H1 (cell line): ENCODE results near the gene COL11A2. TPM values are rescaled to one million over a fixed set of nuclear protein-coding genes. Genes with fewer than 3 reads are reported as not detected.

ENCODE experiments used
- CTCF ChIA-PET: fragments of 300-600 bp; sonication (Branson Sonifier 250); formaldehyde crosslinking; loops from one replicate; lab custom pipeline; 2021; ENCODE audit not compliant: partially characterized antibody; lab: Charles Lee
- POLR2A ChIA-PET: fragments of 300-600 bp; sonication (Branson Sonifier 250); formaldehyde crosslinking; loops from one replicate; lab custom pipeline; 2021; ENCODE audit warnings: inconsistent platforms; ENCODE audit not compliant: partially characterized antibody; lab: Charles Lee
- DNase-seq, 2 experiments: peaks; one replicate each; pipeline versions ENCODE4 v3.0.0 to v3.0.0-alpha.2; 2010 to 2022; ENCODE audit warnings: low spot score in 2 of 2, low read depth in 1 of 2, mixed read lengths in 1 of 2
- FAIRE-seq: peaks from 2 replicates; lab custom pipeline; 2011; peaks lifted over from hg19 to GRCh38; lab: Jason Lieb, UNC
- H2AFZ ChIP-seq: 2 replicates; pipeline ENCODE4 v1.8.1; 2012; ENCODE audit warnings: low read length, inconsistent platforms
- H2AK5ac ChIP-seq: 2 replicates; pipeline ENCODE4 v1.6.1; 2013; ENCODE audit warnings: low read depth, low read length
- H2BK120ac ChIP-seq: replicated peaks from 2 replicates; pipeline ENCODE3; 2013; ENCODE audit warnings: low read depth, low read length, inconsistent platforms
- H2BK12ac ChIP-seq: 2 replicates; pipeline ENCODE4 v1.6.1; 2013; ENCODE audit warnings: low read depth, low read length
- H2BK15ac ChIP-seq: 2 replicates; pipeline ENCODE4 v1.6.1; 2013; ENCODE audit warnings: low read length
- H2BK20ac ChIP-seq: 2 replicates; pipeline ENCODE4 v1.6.1; 2013; ENCODE audit warnings: low read length
- H2BK5ac ChIP-seq: 2 replicates; pipeline ENCODE4 v1.6.1; 2013; ENCODE audit warnings: low read depth, low read length
- H3K14ac ChIP-seq: 2 replicates; pipeline ENCODE4 v1.6.1; 2013; ENCODE audit warnings: inconsistent platforms; ENCODE audit not compliant: insufficient read length
- H3K18ac ChIP-seq: 2 replicates; pipeline ENCODE4 v1.6.1; 2013; ENCODE audit warnings: low read length; ENCODE audit errors: extremely low read depth
- H3K23ac ChIP-seq: 2 replicates; pipeline ENCODE4 v1.6.1; 2013; ENCODE audit warnings: inconsistent platforms; ENCODE audit not compliant: insufficient read length
- H3K23me2 ChIP-seq: 2 replicates; pipeline ENCODE4 v1.6.1; 2013; ENCODE audit warnings: low read depth, low read length
- H3K27ac ChIP-seq: 2 replicates; pipeline ENCODE4 v1.6.1; 2011; ENCODE audit warnings: low read depth, low read length, inconsistent platforms
- H3K27me3 ChIP-seq, 4 experiments: replicated peaks in 1 of 4; 1 replicate in 1 of 4; 2 replicates in 3 of 4; pipeline versions ENCODE4 v1.6.1 to v1.8.1; 2011 to 2013; ENCODE audit warnings: low read length in 3 of 4, mild to moderate bottlenecking in 3 of 4, inconsistent platforms in 2 of 4, mixed read lengths in 2 of 4, moderate library complexity in 1 of 4; ENCODE audit not compliant: control insufficient read depth in 3 of 4, insufficient read depth in 3 of 4; ENCODE audit errors: extremely low read depth in 1 of 4
- H3K36me3 ChIP-seq, 4 experiments: 2 replicates each; pipeline versions ENCODE4 v1.6.1 to v1.8.1; 2011 to 2013; ENCODE audit warnings: mild to moderate bottlenecking in 4 of 4, low read length in 3 of 4, moderate library complexity in 2 of 4, control low read depth in 1 of 4, inconsistent platforms in 1 of 4; ENCODE audit not compliant: insufficient read depth in 4 of 4, control insufficient read depth in 2 of 4
- H3K4ac ChIP-seq: replicated peaks from 2 replicates; pipeline ENCODE3; 2013; ENCODE audit warnings: low read length, low read depth, mixed read lengths, inconsistent platforms; ENCODE audit not compliant: insufficient read length
- H3K4me1 ChIP-seq, 4 experiments: replicated peaks in 1 of 4; 1 replicate in 1 of 4; 2 replicates in 3 of 4; pipeline versions ENCODE4 v1.6.1 to v1.8.1; 2011 to 2013; ENCODE audit warnings: low read length in 3 of 4, inconsistent platforms in 2 of 4, mixed read lengths in 1 of 4; ENCODE audit not compliant: insufficient read depth in 4 of 4, control insufficient read depth in 3 of 4
- H3K4me2 ChIP-seq, 2 experiments: 2 replicates each; pipeline versions ENCODE4 v1.6.1 to v1.8.1; 2011 to 2013; ENCODE audit warnings: low read depth in 2 of 2, low read length in 2 of 2, control low read depth in 1 of 2, inconsistent platforms in 1 of 2, mild to moderate bottlenecking in 1 of 2; ENCODE audit not compliant: insufficient read depth in 1 of 2
- H3K4me3 ChIP-seq, 4 experiments: fragments of 200-600, 300-600 bp in 1 of 4; sonication (generic), shearing (Covaris generic), sonication (Bioruptor Twin) in 1 of 4; 2 replicates each; pipeline versions ENCODE4 v1.5.1 to v1.8.1; 2011 to 2016; ENCODE audit warnings: low read length in 4 of 4, low read depth in 3 of 4, control low read depth in 2 of 4, inconsistent platforms in 2 of 4, mild to moderate bottlenecking in 2 of 4, mixed read lengths in 1 of 4, moderate library complexity in 1 of 4; ENCODE audit not compliant: insufficient read depth in 2 of 4; ENCODE audit errors: extremely low read depth in 1 of 4
- H3K56ac ChIP-seq: replicated peaks from 2 replicates; pipeline ENCODE3; 2013; ENCODE audit warnings: low read depth, mild to moderate bottlenecking, mixed read lengths, low read length, inconsistent platforms; ENCODE audit not compliant: insufficient read length
- H3K79me1 ChIP-seq: 2 replicates; pipeline ENCODE4 v1.6.1; 2013; ENCODE audit warnings: low read depth, low read length, control low read depth
- H3K79me2 ChIP-seq, 2 experiments: 2 replicates each; pipeline versions ENCODE4 v1.6.1 to v1.8.1; 2012 to 2013; ENCODE audit warnings: low read length in 2 of 2, mild to moderate bottlenecking in 2 of 2, inconsistent platforms in 1 of 2; ENCODE audit not compliant: insufficient read depth in 2 of 2, control insufficient read depth in 1 of 2
- H3K9ac ChIP-seq, 4 experiments: replicated peaks in 1 of 4; 1 replicate in 1 of 4; 2 replicates in 3 of 4; pipeline versions ENCODE4 v1.6.1 to v1.8.1; 2011 to 2013; ENCODE audit warnings: low read depth in 3 of 4, low read length in 3 of 4, control low read depth in 2 of 4, mild to moderate bottlenecking in 2 of 4, moderate library complexity in 2 of 4, inconsistent platforms in 1 of 4; ENCODE audit errors: extremely low read depth in 1 of 4
- H3K9me3 ChIP-seq, 2 experiments: 2 replicates each; pipeline versions ENCODE4 v1.6.1 to v1.8.1; 2012 to 2013; ENCODE audit warnings: mild to moderate bottlenecking in 2 of 2, moderate library complexity in 2 of 2, control low read depth in 1 of 2, inconsistent platforms in 1 of 2, low read depth in 1 of 2, low read length in 1 of 2, mixed read lengths in 1 of 2; ENCODE audit not compliant: insufficient read depth in 2 of 2
- H4K20me1 ChIP-seq, 2 experiments: replicated peaks in 1 of 2; 2 replicates each; pipeline versions ENCODE3 to v1.8.1; 2011 to 2013; ENCODE audit warnings: inconsistent platforms in 2 of 2, low read length in 2 of 2, mild to moderate bottlenecking in 1 of 2; ENCODE audit not compliant: insufficient read depth in 2 of 2, control insufficient read depth in 1 of 2
- H4K5ac ChIP-seq: 2 replicates; pipeline ENCODE4 v1.6.1; 2013; ENCODE audit warnings: low read length, low read depth, mixed read lengths, inconsistent platforms; ENCODE audit not compliant: insufficient read length
- H4K8ac ChIP-seq: 2 replicates; pipeline ENCODE4 v1.8.0; 2013; ENCODE audit warnings: mild to moderate bottlenecking, moderate library complexity, low read length, inconsistent platforms; ENCODE audit not compliant: insufficient read depth; ENCODE audit errors: extremely low read depth
- H4K91ac ChIP-seq: replicated peaks from 2 replicates; pipeline ENCODE3; 2013; ENCODE audit warnings: low read length, mixed read lengths, inconsistent platforms; ENCODE audit not compliant: insufficient read length
- BCL11A ChIP-seq, 2 experiments: IDR thresholded peaks; one replicate each; pipeline ENCODE4 v1.6.1; 2011; ENCODE audit warnings: low read depth in 2 of 2, low read length in 2 of 2, mild to moderate bottlenecking in 2 of 2
- EZH2 ChIP-seq: fragments of 200-600 bp; sonication (generic); IDR thresholded peaks from 2 replicates; pipeline ENCODE4 v1.7.1; 2012; ENCODE audit warnings: low read depth, mild to moderate bottlenecking, moderate library complexity, low read length, inconsistent platforms; ENCODE audit not compliant: severe bottlenecking
- KDM4A ChIP-seq: IDR thresholded peaks from one replicate; pipeline ENCODE4 v1.7.1; 2012; ENCODE audit warnings: low read depth, mild to moderate bottlenecking, moderate library complexity, low read length, inconsistent platforms; ENCODE audit not compliant: severe bottlenecking
- SP1 ChIP-seq: IDR thresholded peaks from 2 replicates; pipeline ENCODE4 v1.6.1; 2011; ENCODE audit warnings: low read depth, low read length
- SP2 ChIP-seq: IDR thresholded peaks from 2 replicates; pipeline ENCODE4 v1.6.1; 2012; ENCODE audit warnings: mild to moderate bottlenecking, low read length, inconsistent platforms
- TBP ChIP-seq: IDR thresholded peaks from 2 replicates; pipeline ENCODE4 v1.6.1; 2011; ENCODE audit warnings: low read depth, low read length, improper control_type of control experiment
- ZNF274 ChIP-seq: IDR thresholded peaks from 2 replicates; pipeline ENCODE4 v1.7.0; 2012; ENCODE audit warnings: low read length, borderline replicate concordance; ENCODE audit errors: extremely low read depth
- WGBS, 2 experiments: shearing (Covaris generic) in 1 of 2; methylation state at CpG; one replicate each; pipeline versions ENCODE4 v1.1.6 to v1.1.7; 2013 to 2015; ENCODE audit warnings: low lambda C conversion rate in 2 of 2, mixed read lengths in 2 of 2, inconsistent platforms in 1 of 2, low coverage in 1 of 2, missing lambda C conversion rate in 1 of 2; ENCODE audit not compliant: insufficient replicate concordance in 2 of 2, insufficient coverage in 1 of 2, insufficient read length in 1 of 2; ENCODE audit errors: extremely low coverage in 1 of 2, missing lambda C conversion rate in 1 of 2; 5-methylcytosine and 5-hydroxymethylcytosine counted together
- polyA plus RNA-seq, 7 experiments: library from polyadenylated mRNA; depleted of rRNA in 3 of 7; stranded (reverse) in 5 of 7; unstranded in 2 of 7; fragments of >200 nt in 5 of 7; fragments of 200-250 nt in 2 of 7; gene quantifications; 1 replicate in 5 of 7; 2 replicates in 1 of 7; 4 replicates in 1 of 7; pipeline versions ENCODE4 v1.2.1 to v1.2.3, GENCODE V29; 2011 to 2013; ENCODE audit warnings: missing spikeins in 2 of 7, mixed read lengths in 2 of 7
- total RNA-seq: library from RNA; stranded (reverse); fragmentation: NEBNext Ultra II Directional; extraction: Animal tissue kit (Norgen Biotek cat#: 25700); gene quantifications from 2 replicates; pipeline ENCODE4 v1.2.1, GENCODE V29; 2021
- TF ChIP-seq, protein P1 (sequence below): IDR thresholded peaks from 2 replicates; pipeline ENCODE4 v1.6.1; 2011; ENCODE audit warnings: low read length, improper control_type of control experiment
- TF ChIP-seq, protein P2 (sequence below): IDR thresholded peaks from 2 replicates; pipeline ENCODE4 v1.6.1; 2012; ENCODE audit warnings: inconsistent platforms

COL11A2 gene
- total and polyA plus RNA-seq, 2 of the 8 experiments (the other 6 are each of a cell fraction or from before 2014, with no cell fraction given) = 2.8 to 3.8 TPM

DNA sequence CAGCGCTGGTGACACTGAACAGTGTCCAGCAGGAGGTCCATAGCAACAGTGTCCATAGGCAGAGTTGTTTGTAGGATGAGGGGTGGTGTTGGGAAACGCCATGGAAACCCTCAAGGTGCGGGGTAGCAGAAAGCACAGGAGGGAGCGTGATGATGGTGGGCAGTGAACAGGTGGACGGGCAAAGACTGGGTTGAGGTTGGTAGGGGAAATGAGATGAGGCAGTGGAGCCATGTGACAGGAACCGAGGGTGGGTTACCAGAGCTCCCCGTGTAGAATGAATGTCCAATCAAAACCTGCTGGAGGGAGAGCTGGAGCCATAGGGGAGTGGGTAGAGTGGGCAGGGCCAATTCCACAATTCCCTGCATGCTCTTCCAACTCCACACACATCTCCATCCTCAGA, 78.5 kb downstream of the COL11A2 start:
- Histone ChIP-seq H3K56ac (no peak overlapping the region), H3K9me3 (no peaks in the 10 kb centered on the region), H3K4ac (no peak overlapping the region), H3K14ac (no peak overlapping the region), H3K4me3 (no peak overlapping the region), H4K20me1 (no peaks in the 10 kb centered on the region), H4K8ac (no peak overlapping the region), H3K4me1 (peaks cover 0 to 2% (median 0%) of the 10 kb centered on the region in 4 experiments; a peak in 3 of 7 replicates), H2AFZ (no peak overlapping the region), H3K23me2 (peaks cover 10% of the 10 kb centered on the region), H2AK5ac (no peak overlapping the region), H2BK15ac (peak overlapping the region; percentile 62; the same call in 1 of the 2 replicates), H3K79me2 (peaks cover 0 to 7% of the 10 kb centered on the region in 2 experiments; a peak in 2 of 4 replicates), H3K27me3 (no peaks in the 10 kb centered on the region), H2BK120ac (no peak overlapping the region), H3K4me2 (no peak overlapping the region), H3K36me3 (no peaks in the 10 kb centered on the region), H2BK5ac (peak overlapping the region; percentile 45; the same call in 1 of the 2 replicates), H3K27ac (no peak overlapping the region), H2BK20ac (peak overlapping the region; percentile 64), H3K79me1 (no peaks in the 10 kb centered on the region), H3K18ac (no peak overlapping the region), H2BK12ac (peak overlapping the region; percentile 68; the same call in 1 of the 2 replicates), H3K23ac (no peak overlapping the region), H3K9ac (no peak overlapping the region), H4K5ac (no peak overlapping the region), H4K91ac (no peak overlapping the region)
- FAIRE-seq (no peak), DNase-seq (no peak)
- no peak for TF ChIP-seq TBP
- no peak for TF ChIP-seq SP2
- TF ChIP-seq KDM4A = no peak
- no peak for TF ChIP-seq ZNF274
- TF ChIP-seq, protein P1, sequence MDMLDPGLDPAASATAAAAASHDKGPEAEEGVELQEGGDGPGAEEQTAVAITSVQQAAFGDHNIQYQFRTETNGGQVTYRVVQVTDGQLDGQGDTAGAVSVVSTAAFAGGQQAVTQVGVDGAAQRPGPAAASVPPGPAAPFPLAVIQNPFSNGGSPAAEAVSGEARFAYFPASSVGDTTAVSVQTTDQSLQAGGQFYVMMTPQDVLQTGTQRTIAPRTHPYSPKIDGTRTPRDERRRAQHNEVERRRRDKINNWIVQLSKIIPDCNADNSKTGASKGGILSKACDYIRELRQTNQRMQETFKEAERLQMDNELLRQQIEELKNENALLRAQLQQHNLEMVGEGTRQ = no peak
- no peak for TF ChIP-seq EZH2
- no peak for TF ChIP-seq BCL11A (IDR thresholded peaks at IDR 0.05; ENCODE audit: low read depth in 2 of 2, low read length in 2 of 2)
- no peak for TF ChIP-seq SP1
- TF ChIP-seq, protein P2, sequence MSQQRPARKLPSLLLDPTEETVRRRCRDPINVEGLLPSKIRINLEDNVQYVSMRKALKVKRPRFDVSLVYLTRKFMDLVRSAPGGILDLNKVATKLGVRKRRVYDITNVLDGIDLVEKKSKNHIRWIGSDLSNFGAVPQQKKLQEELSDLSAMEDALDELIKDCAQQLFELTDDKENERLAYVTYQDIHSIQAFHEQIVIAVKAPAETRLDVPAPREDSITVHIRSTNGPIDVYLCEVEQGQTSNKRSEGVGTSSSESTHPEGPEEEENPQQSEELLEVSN = no peak
- WGBS, 2 experiments = 84% methylated on average over 7 of the region's 7 CpGs; no CpG with 5 or more reads in 1 of the 2 experiments
- CTCF ChIA-PET = interaction anchor here (1.0 to 2.7 kb wide), 5 partner anchors 11 to 113 kb away, joined by 3 to 10 read pairs (median 4); no protein-coding TSS in a partner anchor
- POLR2A ChIA-PET = interaction anchor here (0.7 to 1.2 kb wide), 3 partner anchors 15 to 142 kb away, joined by 3 to 4 read pairs (median 3); no protein-coding TSS in a partner anchor
